Smooth muscle cell (in vitro differentiated cells): Measurements from ENCODE around the gene MGLL. TPM values are rescaled to one million over a fixed set of nuclear protein-coding genes. Genes with fewer than 3 reads are reported as not detected.

Experiments used
- DNase-seq: peaks from one replicate; lab custom pipeline; 2025; ENCODE audit not compliant: unreplicated experiment; lab: John Stamatoyannopoulos, UW
- H2AFZ ChIP-seq: fragments of 200-600 bp; sonication (generic); 2 replicates; pipeline ENCODE4 v1.6.0; 2016; ENCODE audit warnings: antibody characterized with exemption, low read depth, mild to moderate bottlenecking
- H3F3A ChIP-seq: fragments of 200-600 bp; sonication (generic); 2 replicates; pipeline ENCODE4 v1.6.0; 2017; ENCODE audit warnings: antibody characterized with exemption, low read depth
- H3K27ac ChIP-seq: fragments of 200-600 bp; sonication (generic); 2 replicates; pipeline ENCODE4 v1.5.1; 2016; ENCODE audit warnings: low read depth, mild to moderate bottlenecking
- H3K27me3 ChIP-seq: fragments of 200-600 bp; sonication (generic); 2 replicates; pipeline ENCODE4 v1.6.1; 2016; ENCODE audit warnings: low read depth, mild to moderate bottlenecking
- H3K36me3 ChIP-seq: fragments of 200-600 bp; sonication (generic); 2 replicates; pipeline ENCODE4 v1.5.1; 2016; ENCODE audit warnings: low read depth
- H3K4me1 ChIP-seq: fragments of 200-600 bp; sonication (generic); 2 replicates; pipeline ENCODE4 v1.5.1; 2016; ENCODE audit warnings: low read depth
- H3K4me2 ChIP-seq: fragments of 200-600 bp; sonication (generic); 2 replicates; pipeline ENCODE4 v1.6.0; 2016; ENCODE audit warnings: mild to moderate bottlenecking
- H3K4me3 ChIP-seq: fragments of 200-600 bp; sonication (generic); 2 replicates; pipeline ENCODE4 v1.5.1; 2016; ENCODE audit warnings: mild to moderate bottlenecking
- H3K79me2 ChIP-seq: fragments of 200-600 bp; sonication (generic); 2 replicates; pipeline ENCODE4 v1.6.0; 2016; ENCODE audit warnings: low read depth, mild to moderate bottlenecking
- H3K9ac ChIP-seq: fragments of 200-600 bp; sonication (generic); 2 replicates; pipeline ENCODE4 v1.6.0; 2016; ENCODE audit warnings: low read depth
- H3K9me3 ChIP-seq: fragments of 200-600 bp; sonication (generic); replicated peaks from 2 replicates; pipeline ENCODE4 v1.5.1; 2016; ENCODE audit warnings: low read depth
- H4K20me1 ChIP-seq: fragments of 200-600 bp; sonication (generic); 2 replicates; pipeline ENCODE4 v1.6.0; 2016; ENCODE audit warnings: low read depth
- WGBS: methylation state at CpG from one replicate; pipeline ENCODE4 v1.1.7; 2016; ENCODE audit warnings: low lambda C conversion rate; 5-methylcytosine and 5-hydroxymethylcytosine counted together
- polyA plus RNA-seq: library from polyadenylated mRNA; unstranded; fragments of >200 nt; fragmentation: Nextera tagmentation; extraction: Ambion mirVana; gene quantifications from 2 replicates; pipeline ENCODE4 v1.2.1, GENCODE V29; 2016
- total RNA-seq: library from RNA; depleted of rRNA; stranded (reverse); fragments of >200 nt; gene quantifications from 2 replicates; pipeline ENCODE4 v1.2.3, GENCODE V29; 2014
- TF ChIP-seq, protein P1 (sequence below): fragments of 200-600 bp; sonication (generic); IDR thresholded peaks from 2 replicates; pipeline ENCODE4 v1.5.1; 2017; ENCODE audit warnings: borderline replicate concordance, mild to moderate bottlenecking, antibody characterized with exemption; ENCODE audit not compliant: insufficient read depth, poor library complexity, severe bottlenecking

The MGLL gene
- total and polyA plus RNA-seq, 2 experiments from 2014 or later: 13.6 to 22.5 TPM

GRCh38 chr3:127692501-127693335, 129.6 kb downstream of the MGLL start:
- 93% methylated on average over 21 of the region's 21 CpGs for WGBS
- DNase-seq: no peak
- Histone ChIP-seq H3K27me3 (no peaks in the 10 kb centered on the region), H3K4me3 (no peak overlapping the region), H3K27ac (no peak overlapping the region), H3K79me2 (no peaks in the 10 kb centered on the region), H3K9me3 (no peaks in the 10 kb centered on the region), H3F3A (peaks cover 3% of the 10 kb centered on the region), H4K20me1 (no peaks in the 10 kb centered on the region), H3K4me1 (peaks cover 22% of the 10 kb centered on the region), H2AFZ (no peak overlapping the region), H3K4me2 (no peak overlapping the region), H3K36me3 (no peaks in the 10 kb centered on the region), H3K9ac (no peak overlapping the region)
- TF ChIP-seq, protein P1, sequence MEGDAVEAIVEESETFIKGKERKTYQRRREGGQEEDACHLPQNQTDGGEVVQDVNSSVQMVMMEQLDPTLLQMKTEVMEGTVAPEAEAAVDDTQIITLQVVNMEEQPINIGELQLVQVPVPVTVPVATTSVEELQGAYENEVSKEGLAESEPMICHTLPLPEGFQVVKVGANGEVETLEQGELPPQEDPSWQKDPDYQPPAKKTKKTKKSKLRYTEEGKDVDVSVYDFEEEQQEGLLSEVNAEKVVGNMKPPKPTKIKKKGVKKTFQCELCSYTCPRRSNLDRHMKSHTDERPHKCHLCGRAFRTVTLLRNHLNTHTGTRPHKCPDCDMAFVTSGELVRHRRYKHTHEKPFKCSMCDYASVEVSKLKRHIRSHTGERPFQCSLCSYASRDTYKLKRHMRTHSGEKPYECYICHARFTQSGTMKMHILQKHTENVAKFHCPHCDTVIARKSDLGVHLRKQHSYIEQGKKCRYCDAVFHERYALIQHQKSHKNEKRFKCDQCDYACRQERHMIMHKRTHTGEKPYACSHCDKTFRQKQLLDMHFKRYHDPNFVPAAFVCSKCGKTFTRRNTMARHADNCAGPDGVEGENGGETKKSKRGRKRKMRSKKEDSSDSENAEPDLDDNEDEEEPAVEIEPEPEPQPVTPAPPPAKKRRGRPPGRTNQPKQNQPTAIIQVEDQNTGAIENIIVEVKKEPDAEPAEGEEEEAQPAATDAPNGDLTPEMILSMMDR: no peak

GRCh38 chr3:127691974-127692373, 130.3 kb downstream of the MGLL start:
- TF ChIP-seq, protein P1: no peak
- Histone ChIP-seq H3K79me2 (no peaks in the 10 kb centered on the region), H3K4me1 (peaks cover 20% of the 10 kb centered on the region), H3K4me3 (no peak overlapping the region), H3F3A (peaks cover 2% of the 10 kb centered on the region), H3K9ac (no peak overlapping the region), H3K27ac (no peak overlapping the region), H4K20me1 (no peaks in the 10 kb centered on the region), H3K4me2 (no peak overlapping the region), H3K36me3 (no peaks in the 10 kb centered on the region), H3K9me3 (no peaks in the 10 kb centered on the region), H3K27me3 (no peaks in the 10 kb centered on the region), H2AFZ (no peak overlapping the region)
- DNase-seq: no peak
- 95% methylated on average over 6 of the region's 6 CpGs for WGBS

DNA sequence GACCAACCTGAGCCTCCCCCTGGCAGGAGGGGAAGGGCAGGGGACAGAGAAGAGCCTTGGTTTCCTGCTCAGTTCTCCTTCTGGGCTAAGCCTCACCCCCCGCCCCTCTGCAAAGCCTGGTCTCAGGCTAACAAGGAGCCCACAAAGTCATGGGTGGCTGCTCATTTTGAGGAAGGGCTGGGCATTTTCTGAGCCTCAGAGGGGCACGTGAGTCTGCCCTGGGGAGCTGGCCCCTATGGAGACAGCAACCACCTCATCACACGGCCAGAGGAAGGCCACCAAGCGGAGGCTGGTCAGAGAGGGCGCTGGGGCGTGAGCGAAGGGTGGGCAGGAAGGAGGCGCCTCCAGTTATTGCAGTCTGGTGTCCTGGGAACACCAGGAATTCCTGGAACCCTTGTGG, 130.8 kb downstream of the MGLL start:
- no peak for DNase-seq
- WGBS: 97% methylated on average over 8 of the region's 8 CpGs
- Histone ChIP-seq H3K4me3 (no peak overlapping the region), H3K4me2 (no peak overlapping the region), H3K9me3 (no peaks in the 10 kb centered on the region), H3K36me3 (no peaks in the 10 kb centered on the region), H3F3A (no peaks in the 10 kb centered on the region), H3K27me3 (no peaks in the 10 kb centered on the region), H3K4me1 (peaks cover 20% of the 10 kb centered on the region), H3K79me2 (no peaks in the 10 kb centered on the region), H3K9ac (no peak overlapping the region), H3K27ac (no peak overlapping the region), H2AFZ (no peak overlapping the region), H4K20me1 (no peaks in the 10 kb centered on the region)
- TF ChIP-seq, protein P1: no peak

- Histone ChIP-seq H3K9ac (no peak overlapping the region), H3K4me1 (peaks cover 20% of the 10 kb centered on the region), H3K36me3 (no peaks in the 10 kb centered on the region), H3K27me3 (no peaks in the 10 kb centered on the region), H4K20me1 (no peaks in the 10 kb centered on the region), H3K79me2 (no peaks in the 10 kb centered on the region), H3F3A (no peaks in the 10 kb centered on the region), H3K4me2 (peak overlapping the region; percentile 3), H3K27ac (peak overlapping the region; percentile 19), H2AFZ (no peak overlapping the region), H3K4me3 (no peak overlapping the region), H3K9me3 (no peaks in the 10 kb centered on the region)
- no peak for DNase-seq
- TF ChIP-seq, protein P1: peak; percentile 58
- 86% methylated on average over 4 of the region's 4 CpGs for WGBS
These were observed 131.4 kb downstream of the MGLL start for GRCh38 chr3:127690823-127691452.
